CD8-positive, alpha-beta memory T cell (primary cell): ENCODE results near the gene ORAI3. TPM values are rescaled to one million over a fixed set of nuclear protein-coding genes. Genes with fewer than 3 reads are reported as not detected.

ENCODE experiments used
- CTCF ChIA-PET: fragments of 350-600 bp; sonication (Branson Sonifier 250); formaldehyde crosslinking; loops from one replicate; lab custom pipeline; 2021; ENCODE audit warnings: antibody characterized with exemption; lab: Charles Lee
- POLR2A ChIA-PET: fragments of 350-600 bp; sonication (Branson Sonifier 250); formaldehyde crosslinking; loops from one replicate; lab custom pipeline; 2021; ENCODE audit warnings: antibody characterized with exemption; lab: Charles Lee
- DNase-seq, 5 donors: peaks; one replicate each; pipeline versions ENCODE4 v3.0.0 to v3.0.0-alpha.2; 2020 to 2022; ENCODE audit warnings: mixed read lengths in 1 of 5
- H3K27ac ChIP-seq: one replicate; pipeline ENCODE4 v1.7.0; 2013; ENCODE audit warnings: low read depth, mild to moderate bottlenecking, low read length, moderate library complexity
- H3K27me3 ChIP-seq: 2 replicates; pipeline ENCODE4 v1.7.0; 2013; ENCODE audit warnings: low read length, mild to moderate bottlenecking; ENCODE audit not compliant: insufficient read depth, poor library complexity, severe bottlenecking
- H3K36me3 ChIP-seq: 2 replicates; pipeline ENCODE4 v1.7.0; 2013; ENCODE audit warnings: mild to moderate bottlenecking, low read length, moderate library complexity; ENCODE audit not compliant: insufficient read depth
- H3K4me1 ChIP-seq: 2 replicates; pipeline ENCODE4 v1.7.0; 2013; ENCODE audit warnings: mild to moderate bottlenecking, low read length, moderate library complexity; ENCODE audit not compliant: insufficient read depth
- H3K4me3 ChIP-seq: 2 replicates; pipeline ENCODE4 v1.7.0; 2013; ENCODE audit warnings: mild to moderate bottlenecking, low read length
- H3K9me3 ChIP-seq: 2 replicates; pipeline ENCODE4 v1.7.0; 2013; ENCODE audit warnings: mild to moderate bottlenecking, low read length
- H3K27ac Mint-ChIP-seq, 8 donors: one replicate each; pipeline ENCODE4 v1.8.0; 2020 to 2021; ENCODE audit warnings: mixed read lengths in 8 of 8, mild to moderate bottlenecking in 6 of 8, inconsistent platforms in 3 of 8, moderate library complexity in 3 of 8
- H3K27me3 Mint-ChIP-seq, 2 donors: one replicate each; pipeline ENCODE4 v1.8.0; 2020 to 2021; ENCODE audit warnings: mixed read lengths in 2 of 2, mild to moderate bottlenecking in 1 of 2, moderate library complexity in 1 of 2
- H3K36me3 Mint-ChIP-seq, 3 donors: one replicate each; pipeline ENCODE4 v1.8.0; 2020 to 2021; ENCODE audit warnings: mixed read lengths in 3 of 3, inconsistent platforms in 1 of 3, mild to moderate bottlenecking in 1 of 3
- H3K4me1 Mint-ChIP-seq, 3 donors: one replicate each; pipeline ENCODE4 v1.8.0; 2020 to 2021; ENCODE audit warnings: mixed read lengths in 3 of 3, inconsistent platforms in 1 of 3, mild to moderate bottlenecking in 1 of 3
- H3K4me3 Mint-ChIP-seq, 7 donors: one replicate each; pipeline ENCODE4 v1.8.0; 2020 to 2021; ENCODE audit warnings: mixed read lengths in 7 of 7, mild to moderate bottlenecking in 6 of 7, moderate library complexity in 4 of 7, inconsistent platforms in 2 of 7
- H3K9me3 Mint-ChIP-seq, 5 donors: one replicate each; pipeline ENCODE4 v1.8.0; 2020 to 2022; ENCODE audit warnings: mixed read lengths in 5 of 5, mild to moderate bottlenecking in 3 of 5, moderate library complexity in 2 of 5, inconsistent platforms in 1 of 5
- polyA plus RNA-seq: library from polyadenylated mRNA; unstranded; fragments of 300-500 nt; fragmentation: Illumina TruSeq; gene quantifications from one replicate; pipeline ENCODE4 v1.2.3, GENCODE V29; 2021
- total RNA-seq, 2 experiments: library from RNA; stranded (reverse); gene quantifications; one replicate each; pipeline ENCODE4 v1.2.3, GENCODE V29; 2021

ORAI3 gene
- total and polyA plus RNA-seq, 3 experiments from 2014 or later, result 8.5 to 25.8 (median 8.8) TPM

GRCh38 chr16:30924913-30925631, 23.8 kb upstream of the ORAI3 start:
- peak overlapping the region; percentile 64 to 84 (median 71) for H3K4me3 Mint-ChIP-seq
- H3K4me1 Mint-ChIP-seq, result peaks cover 15 to 33% (median 16%) of the 10 kb centered on the region in 3 donors
- no peaks in the 10 kb centered on the region for H3K27me3 Mint-ChIP-seq
- no peak for DNase-seq
- Histone ChIP-seq H3K36me3 (no peaks in the 10 kb centered on the region), H3K4me1 (no peaks in the 10 kb centered on the region), H3K4me3 (no peak overlapping the region), H3K9me3 (no peaks in the 10 kb centered on the region), H3K27me3 (no peaks in the 10 kb centered on the region), H3K27ac (no peak overlapping the region)
- H3K27ac Mint-ChIP-seq, result peak overlapping the region in 7 of 8 donors; percentile 9 to 88 (median 46)
- ChIA-PET POLR2A (no interaction called here), CTCF (interaction anchor here (1.0 to 2.1 kb wide), 3 partner anchors 10 to 18 kb away, joined by 4 to 5 read pairs (median 4); no protein-coding TSS in a partner anchor)
- H3K36me3 Mint-ChIP-seq, result peaks cover 0 to 20% (median 0%) of the 10 kb centered on the region in 3 donors
- no peaks in the 10 kb centered on the region for H3K9me3 Mint-ChIP-seq

- no peak for DNase-seq
- Mint-ChIP-seq H3K4me1 (peaks cover 15 to 33% (median 16%) of the 10 kb centered on the region in 3 donors), H3K9me3 (no peaks in the 10 kb centered on the region), H3K36me3 (peaks cover 0 to 23% (median 0%) of the 10 kb centered on the region in 3 donors), H3K4me3 (peak overlapping the region in 4 of 7 donors; percentile 29 to 87 (median 70)), H3K27ac (peak overlapping the region in 2 of 8 donors; percentile 41 to 46), H3K27me3 (no peaks in the 10 kb centered on the region)
- ChIA-PET CTCF (interaction anchor here (1.4 to 2.1 kb wide), 2 partner anchors 9 to 17 kb away, joined by 4 to 5 read pairs; no protein-coding TSS in a partner anchor), POLR2A (no interaction called here)
- Histone ChIP-seq H3K9me3 (no peaks in the 10 kb centered on the region), H3K27ac (no peak overlapping the region), H3K4me3 (no peak overlapping the region), H3K4me1 (no peaks in the 10 kb centered on the region), H3K27me3 (no peaks in the 10 kb centered on the region), H3K36me3 (no peaks in the 10 kb centered on the region)
These were observed 23.3 kb upstream of the ORAI3 start for GRCh38 chr16:30925632-30925987.

GRCh38 chr16:30925995-30926811, 22.7 kb upstream of the ORAI3 start:
- no peaks in the 10 kb centered on the region for H3K9me3 ChIP-seq
- no peak for DNase-seq
- H3K27me3 ChIP-seq, result no peaks in the 10 kb centered on the region
- Mint-ChIP-seq H3K4me1 (peaks cover 15 to 33% (median 16%) of the 10 kb centered on the region in 3 donors), H3K27ac (peak overlapping the region in 5 of 8 donors; percentile 33 to 83 (median 43)), H3K4me3 (peak overlapping the region; percentile 29 to 87 (median 52)), H3K9me3 (no peaks in the 10 kb centered on the region), H3K27me3 (no peaks in the 10 kb centered on the region), H3K36me3 (peaks cover 0 to 29% (median 3%) of the 10 kb centered on the region in 3 donors)
- CTCF ChIA-PET, result interaction anchor here (0.6 to 2.1 kb wide), 5 partner anchors 8 to 82 kb away, joined by 3 to 7 read pairs (median 4); no protein-coding TSS in a partner anchor
- no peaks in the 10 kb centered on the region for H3K36me3 ChIP-seq
- no peak overlapping the region for H3K4me3 ChIP-seq
- H3K4me1 ChIP-seq, result no peaks in the 10 kb centered on the region
- POLR2A ChIA-PET, result interaction anchor here (1.5 kb wide), 1 partner anchor 10 kb away, joined by 3 read pairs; no protein-coding TSS in a partner anchor
- H3K27ac ChIP-seq, result no peak overlapping the region

DNA sequence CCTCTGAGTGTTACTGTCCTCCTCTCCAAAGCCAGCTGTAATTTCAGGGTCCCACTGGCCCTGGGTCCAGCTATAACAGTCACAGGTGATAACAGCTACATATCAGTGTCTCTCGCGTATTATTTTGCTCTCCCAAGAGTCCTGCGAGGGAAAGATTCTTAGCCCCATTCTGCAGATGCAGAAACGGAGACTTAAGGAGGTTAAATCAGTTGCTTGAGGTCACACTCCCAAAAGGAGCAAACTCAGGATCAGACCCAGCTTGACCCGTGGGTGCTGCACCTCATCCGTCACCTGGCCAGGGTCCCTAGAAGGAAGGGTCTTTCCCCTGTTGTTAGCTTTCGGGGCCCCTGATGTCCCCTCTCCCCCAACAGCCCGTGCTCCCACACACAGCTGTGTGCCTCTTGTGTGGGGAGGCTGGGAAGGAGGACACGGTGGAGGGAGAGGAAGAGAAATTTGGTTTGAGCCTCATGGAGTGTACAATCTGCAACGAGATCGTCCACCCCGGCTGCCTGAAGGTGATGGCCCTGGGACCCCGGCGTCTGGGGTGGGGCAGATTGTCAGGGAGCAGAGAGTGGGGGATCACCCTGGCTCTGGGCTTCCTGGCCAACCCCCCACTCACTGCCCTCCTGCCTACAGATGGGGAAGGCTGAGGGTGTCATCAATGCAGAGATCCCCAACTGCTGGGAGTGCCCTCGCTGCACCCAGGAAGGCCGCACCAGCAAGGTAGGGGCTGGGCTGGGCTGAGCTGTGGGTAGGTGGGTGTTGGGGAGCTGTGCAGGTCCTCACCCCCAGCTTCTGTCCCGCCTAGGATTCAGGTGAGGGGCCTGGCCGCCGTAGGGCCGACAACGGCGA, 21.7 kb upstream of the ORAI3 start:
- Mint-ChIP-seq H3K27ac (no peak overlapping the region), H3K27me3 (no peaks in the 10 kb centered on the region)

DNA sequence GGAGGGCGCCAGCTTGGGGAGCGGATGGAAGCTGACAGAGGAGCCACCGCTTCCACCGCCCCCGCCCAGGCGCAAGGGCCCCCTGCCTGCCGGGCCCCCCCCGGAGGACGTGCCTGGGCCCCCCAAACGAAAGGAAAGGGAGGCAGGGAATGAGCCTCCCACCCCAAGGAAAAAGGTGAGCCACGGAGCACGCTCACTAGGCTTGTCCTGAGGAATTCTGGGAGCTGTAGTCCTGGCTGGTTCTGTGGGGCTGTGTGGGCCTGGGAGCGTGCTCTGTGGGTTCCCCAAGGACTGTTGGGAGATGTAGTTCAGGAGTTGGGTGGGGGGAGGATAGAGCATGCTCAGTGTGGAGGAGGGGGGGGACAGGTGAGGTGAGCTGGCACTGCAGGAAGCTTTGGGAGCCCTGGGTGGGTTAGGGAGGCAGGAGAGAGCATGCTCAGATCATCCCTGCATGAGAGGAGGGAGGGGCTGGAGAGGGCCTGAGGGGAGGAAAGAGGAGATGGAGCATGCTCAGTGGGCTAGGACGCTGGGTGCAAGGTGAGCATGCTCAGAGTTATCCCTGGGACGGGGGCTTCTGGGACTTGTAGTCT, 21.0 kb upstream of the ORAI3 start:
- peak in 1 of 5 donors; percentile 25 for DNase-seq
- Mint-ChIP-seq H3K27ac (peak overlapping the region in 1 of 8 donors; percentile 42), H3K36me3 (peaks cover 0 to 30% (median 5%) of the 10 kb centered on the region in 3 donors), H3K9me3 (no peaks in the 10 kb centered on the region), H3K4me3 (peak overlapping the region in 1 of 7 donors; percentile 44), H3K4me1 (peaks cover 9 to 27% (median 12%) of the 10 kb centered on the region in 3 donors), H3K27me3 (no peaks in the 10 kb centered on the region)
- CTCF ChIA-PET, result interaction anchor here (1.2 to 2.0 kb wide), 3 partner anchors 13 to 83 kb away, joined by 3 to 7 read pairs (median 5); no protein-coding TSS in a partner anchor
- Histone ChIP-seq H3K36me3 (peaks cover 4% of the 10 kb centered on the region), H3K27ac (no peak overlapping the region), H3K4me3 (no peak overlapping the region), H3K9me3 (no peaks in the 10 kb centered on the region), H3K27me3 (no peaks in the 10 kb centered on the region), H3K4me1 (no peaks in the 10 kb centered on the region)
- POLR2A ChIA-PET, result no interaction called here

More for the DNA sequence above, 21.7 kb upstream of the ORAI3 start:
- H3K27ac ChIP-seq, result no peak overlapping the region
- Mint-ChIP-seq H3K9me3 (no peaks in the 10 kb centered on the region), H3K36me3 (peaks cover 0 to 31% (median 3%) of the 10 kb centered on the region in 3 donors), H3K4me1 (peaks cover 11 to 29% (median 15%) of the 10 kb centered on the region in 3 donors), H3K4me3 (peak overlapping the region in 1 of 7 donors; percentile 28)
- H3K9me3 ChIP-seq, result no peaks in the 10 kb centered on the region
- H3K4me1 ChIP-seq, result no peaks in the 10 kb centered on the region
- POLR2A ChIA-PET, result interaction anchor here (1.5 kb wide), 1 partner anchor 9 kb away, joined by 3 read pairs; no protein-coding TSS in a partner anchor
- no peak for DNase-seq
- no peak overlapping the region for H3K4me3 ChIP-seq
- peaks cover 2% of the 10 kb centered on the region for H3K36me3 ChIP-seq
- no peaks in the 10 kb centered on the region for H3K27me3 ChIP-seq
- CTCF ChIA-PET, result interaction anchor here (0.6 to 1.2 kb wide), 4 partner anchors 9 to 83 kb away, joined by 3 to 7 read pairs (median 3); no protein-coding TSS in a partner anchor

GRCh38 chr16:30928390-30928789, 20.5 kb upstream of the ORAI3 start:
- H3K4me1 ChIP-seq, result no peaks in the 10 kb centered on the region
- peaks cover 0 to 26% (median 5%) of the 10 kb centered on the region in 3 donors for H3K36me3 Mint-ChIP-seq
- no peak overlapping the region for H3K27ac ChIP-seq
- no peak overlapping the region for H3K4me3 ChIP-seq
- ChIA-PET CTCF (interaction anchor here (1.2 to 2.0 kb wide), 2 partner anchors 14 to 84 kb away, joined by 3 to 5 read pairs; no protein-coding TSS in a partner anchor), POLR2A (no interaction called here)
- H3K36me3 ChIP-seq, result peaks cover 4% of the 10 kb centered on the region
- no peaks in the 10 kb centered on the region for H3K9me3 ChIP-seq
- H3K9me3 Mint-ChIP-seq, result no peaks in the 10 kb centered on the region
- DNase-seq, result no peak
- H3K4me1 Mint-ChIP-seq, result peaks cover 7 to 23% (median 12%) of the 10 kb centered on the region in 3 donors
- no peak overlapping the region for H3K4me3 Mint-ChIP-seq
- no peaks in the 10 kb centered on the region for H3K27me3 ChIP-seq
- H3K27ac Mint-ChIP-seq, result no peak overlapping the region
- no peaks in the 10 kb centered on the region for H3K27me3 Mint-ChIP-seq

GRCh38 chr16:30929167-30929566, 19.7 kb upstream of the ORAI3 start:
- Mint-ChIP-seq H3K9me3 (no peaks in the 10 kb centered on the region), H3K27ac (no peak overlapping the region), H3K36me3 (peaks cover 0 to 26% (median 5%) of the 10 kb centered on the region in 3 donors), H3K27me3 (no peaks in the 10 kb centered on the region), H3K4me1 (peaks cover 7 to 23% (median 12%) of the 10 kb centered on the region in 3 donors), H3K4me3 (no peak overlapping the region)
- H3K9me3 ChIP-seq, result no peaks in the 10 kb centered on the region
- CTCF ChIA-PET, result interaction anchor here (2.0 kb wide), 1 partner anchor 13 kb away, joined by 5 read pairs; no protein-coding TSS in a partner anchor
- H3K4me1 ChIP-seq, result no peaks in the 10 kb centered on the region
- H3K27ac ChIP-seq, result no peak overlapping the region
- DNase-seq, result no peak
- H3K27me3 ChIP-seq, result no peaks in the 10 kb centered on the region
- H3K4me3 ChIP-seq, result no peak overlapping the region
- H3K36me3 ChIP-seq, result peaks cover 4% of the 10 kb centered on the region
- POLR2A ChIA-PET, result no interaction called here
